Measurements from ENCODE around the gene ZNF385C.

The ZNF385C gene

DNA sequence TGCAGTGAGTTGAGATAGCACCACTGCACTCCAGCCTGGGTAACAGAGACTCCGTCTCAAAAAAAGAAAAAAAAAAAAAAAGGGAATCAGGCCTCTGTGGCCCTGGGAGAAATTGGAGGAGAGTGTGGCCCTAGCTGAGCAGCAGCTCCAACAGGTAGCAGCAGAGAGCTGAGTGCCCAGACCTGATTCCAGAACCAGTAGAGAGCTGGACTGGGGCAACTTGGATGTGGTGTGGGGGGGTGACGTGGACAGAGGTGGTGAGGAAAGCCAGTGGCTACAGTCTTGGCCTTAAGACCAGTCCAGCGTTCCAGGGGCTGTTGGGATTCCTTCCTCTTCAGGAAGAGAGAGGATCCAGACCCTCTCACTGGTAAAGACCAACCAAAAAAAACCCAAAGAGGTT, 26.0 kb upstream of the ZNF385C start:
- no peaks in the 10 kb centered on the region for H3K27me3 ChIP-seq (ENCODE audit: control insufficient read depth in 1 of 2, insufficient read depth in 2 of 2, low read length in 2 of 2)
- H3K4me1 ChIP-seq (ENCODE audit: control insufficient read depth, insufficient read depth, low read length) = peaks cover 28% of the 10 kb centered on the region
- H3K4me3 ChIP-seq (ENCODE audit: low read length in 2 of 2) = no peak overlapping the region
- H3K36me3 ChIP-seq (ENCODE audit: control insufficient read depth in 2 of 2, insufficient read depth in 2 of 2, low read length in 2 of 2) = peaks cover 34 to 35% of the 10 kb centered on the region in 2 donors
- H3K27ac ChIP-seq (ENCODE audit: low read length) = no peak overlapping the region
- no peak overlapping the region for H3K9ac ChIP-seq (ENCODE audit: low read length in 2 of 2)
- no peaks in the 10 kb centered on the region for H3K9me3 ChIP-seq (ENCODE audit: control insufficient read depth in 2 of 2, low read length in 2 of 2)

GRCh38 chr17:42122371-42123303, 24.4 kb upstream of the ZNF385C start, which contains the start of gene HSPB9:
HSPB9 (plus strand) TSS chr17:42122804; CDS start chr17:42122851, 47 bp downstream.
- H3K27me3 ChIP-seq (ENCODE audit: control insufficient read depth in 1 of 2, insufficient read depth in 2 of 2, low read length in 2 of 2) = no peaks in the 10 kb centered on the region
- peak within 1 kb of the TSS in 1 of 2 donors; percentile 21 for H3K9ac ChIP-seq (ENCODE audit: low read length in 2 of 2)
- H3K4me1 ChIP-seq (ENCODE audit: control insufficient read depth, insufficient read depth, low read length) = peaks cover 28% of the 10 kb centered on the region
- peak within 1 kb of the TSS in 1 of 2 donors; percentile 68 for H3K4me3 ChIP-seq (ENCODE audit: low read length in 2 of 2)
- H3K27ac ChIP-seq (ENCODE audit: low read length) = peak within 1 kb of the TSS; percentile 2
- H3K9me3 ChIP-seq (ENCODE audit: control insufficient read depth in 2 of 2, low read length in 2 of 2) = no peaks in the 10 kb centered on the region
- peaks cover 18 to 23% of the 10 kb centered on the region in 2 donors for H3K36me3 ChIP-seq (ENCODE audit: control insufficient read depth in 2 of 2, insufficient read depth in 2 of 2, low read length in 2 of 2)

GRCh38 chr17:42120770-42121769, 22.8 kb upstream of the ZNF385C start, which contains the start of gene KAT2A:
KAT2A (minus strand) TSS chr17:42121367; CDS start chr17:42121304, 63 bp downstream.
- Histone ChIP-seq H3K9me3 (ENCODE audit: control insufficient read depth in 2 of 2, low read length in 2 of 2) (no peaks in the 10 kb centered on the region), H3K36me3 (ENCODE audit: control insufficient read depth in 2 of 2, insufficient read depth in 2 of 2, low read length in 2 of 2) (peaks cover 11 to 21% of the 10 kb centered on the region in 2 donors), H3K4me3 (ENCODE audit: low read length in 2 of 2) (peak within 1 kb of the TSS; percentile 35 to 68), H3K27me3 (ENCODE audit: control insufficient read depth in 1 of 2, insufficient read depth in 2 of 2, low read length in 2 of 2) (no peaks in the 10 kb centered on the region), H3K9ac (ENCODE audit: low read length in 2 of 2) (peak within 1 kb of the TSS; percentile 48 to 58), H3K27ac (ENCODE audit: low read length) (no peak within 1 kb of the TSS), H3K4me1 (ENCODE audit: control insufficient read depth, insufficient read depth, low read length) (peaks cover 34% of the 10 kb centered on the region)

GRCh38 chr17:42120161-42120769, 22.0 kb upstream of the ZNF385C start:
- Histone ChIP-seq H3K27me3 (ENCODE audit: control insufficient read depth in 1 of 2, insufficient read depth in 2 of 2, low read length in 2 of 2) (no peaks in the 10 kb centered on the region), H3K9ac (ENCODE audit: low read length in 2 of 2) (peak overlapping the region; percentile 21 to 48), H3K4me1 (ENCODE audit: control insufficient read depth, insufficient read depth, low read length) (peaks cover 34% of the 10 kb centered on the region), H3K27ac (ENCODE audit: low read length) (no peak overlapping the region), H3K36me3 (ENCODE audit: control insufficient read depth in 2 of 2, insufficient read depth in 2 of 2, low read length in 2 of 2) (peaks cover 5 to 18% of the 10 kb centered on the region in 2 donors), H3K4me3 (ENCODE audit: low read length in 2 of 2) (peak overlapping the region; percentile 35 to 68), H3K9me3 (ENCODE audit: control insufficient read depth in 2 of 2, low read length in 2 of 2) (no peaks in the 10 kb centered on the region)

- Histone ChIP-seq H3K9me3 (ENCODE audit: control insufficient read depth in 2 of 2, low read length in 2 of 2) (no peaks in the 10 kb centered on the region), H3K27ac (ENCODE audit: low read length) (no peak overlapping the region), H3K4me3 (ENCODE audit: low read length in 2 of 2) (no peak overlapping the region), H3K27me3 (ENCODE audit: control insufficient read depth in 1 of 2, insufficient read depth in 2 of 2, low read length in 2 of 2) (no peaks in the 10 kb centered on the region), H3K9ac (ENCODE audit: low read length in 2 of 2) (no peak overlapping the region), H3K4me1 (ENCODE audit: control insufficient read depth, insufficient read depth, low read length) (peaks cover 34% of the 10 kb centered on the region), H3K36me3 (ENCODE audit: control insufficient read depth in 2 of 2, insufficient read depth in 2 of 2, low read length in 2 of 2) (peaks cover 7 to 17% of the 10 kb centered on the region in 2 donors)
Measured at GRCh38 chr17:42119301-42119700, 21.0 kb upstream of the ZNF385C start.

DNA sequence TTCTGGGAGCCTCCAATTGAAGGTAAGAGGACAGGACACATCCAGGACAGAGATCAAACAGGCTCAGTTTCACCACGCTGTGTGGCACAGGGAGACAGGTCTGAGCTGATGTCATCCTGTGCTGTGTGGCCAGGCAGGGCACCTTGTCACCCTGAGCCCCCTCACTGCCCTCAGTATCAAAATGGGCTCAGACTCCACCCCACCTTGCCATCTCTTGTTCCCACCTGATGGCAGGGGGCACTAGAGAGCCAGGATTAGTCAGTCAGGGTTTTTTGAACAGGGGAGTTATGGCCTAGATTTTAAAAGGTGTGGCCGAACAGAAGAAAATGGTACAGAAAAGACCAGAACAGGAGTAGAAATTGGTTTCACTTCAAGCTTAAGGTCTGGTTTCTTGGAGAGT, 20.3 kb upstream of the ZNF385C start:
- Histone ChIP-seq H3K27ac (ENCODE audit: low read length) (no peak overlapping the region), H3K36me3 (ENCODE audit: control insufficient read depth in 2 of 2, insufficient read depth in 2 of 2, low read length in 2 of 2) (peaks cover 8 to 18% of the 10 kb centered on the region in 2 donors), H3K9ac (ENCODE audit: low read length in 2 of 2) (no peak overlapping the region)

DNA sequence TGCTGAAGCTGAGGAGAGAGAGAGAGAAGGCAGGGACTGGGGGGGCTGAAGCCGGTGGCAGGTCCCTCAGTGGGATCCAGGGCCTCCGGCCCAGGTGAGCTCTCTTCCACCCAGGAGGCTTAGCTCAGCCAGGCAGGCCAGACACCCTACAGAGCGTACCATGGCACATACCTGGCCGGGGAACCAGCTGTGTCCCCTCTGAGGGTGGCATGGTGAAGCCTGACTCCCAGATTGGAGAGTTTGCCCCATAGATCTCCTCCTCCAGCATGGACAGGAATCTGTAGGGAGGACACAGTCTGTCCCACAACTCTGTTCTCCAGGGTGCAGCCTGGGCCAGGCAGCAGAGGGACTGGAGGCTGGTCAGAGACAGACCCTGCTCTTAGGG, 19.8 kb upstream of the ZNF385C start:
- Histone ChIP-seq H3K27me3 (ENCODE audit: control insufficient read depth in 1 of 2, insufficient read depth in 2 of 2, low read length in 2 of 2) (no peaks in the 10 kb centered on the region), H3K36me3 (ENCODE audit: control insufficient read depth in 2 of 2, insufficient read depth in 2 of 2, low read length in 2 of 2) (peaks cover 8 to 18% of the 10 kb centered on the region in 2 donors), H3K9me3 (ENCODE audit: control insufficient read depth in 2 of 2, low read length in 2 of 2) (no peaks in the 10 kb centered on the region), H3K9ac (ENCODE audit: low read length in 2 of 2) (no peak overlapping the region), H3K27ac (ENCODE audit: low read length) (no peak overlapping the region), H3K4me1 (ENCODE audit: control insufficient read depth, insufficient read depth, low read length) (peaks cover 35% of the 10 kb centered on the region), H3K4me3 (ENCODE audit: low read length in 2 of 2) (no peak overlapping the region)

More for the DNA sequence above, 20.3 kb upstream of the ZNF385C start:
- H3K4me3 ChIP-seq (ENCODE audit: low read length in 2 of 2) = no peak overlapping the region
- peaks cover 34% of the 10 kb centered on the region for H3K4me1 ChIP-seq (ENCODE audit: control insufficient read depth, insufficient read depth, low read length)
- no peaks in the 10 kb centered on the region for H3K9me3 ChIP-seq (ENCODE audit: control insufficient read depth in 2 of 2, low read length in 2 of 2)
- no peaks in the 10 kb centered on the region for H3K27me3 ChIP-seq (ENCODE audit: control insufficient read depth in 1 of 2, insufficient read depth in 2 of 2, low read length in 2 of 2)

DNA sequence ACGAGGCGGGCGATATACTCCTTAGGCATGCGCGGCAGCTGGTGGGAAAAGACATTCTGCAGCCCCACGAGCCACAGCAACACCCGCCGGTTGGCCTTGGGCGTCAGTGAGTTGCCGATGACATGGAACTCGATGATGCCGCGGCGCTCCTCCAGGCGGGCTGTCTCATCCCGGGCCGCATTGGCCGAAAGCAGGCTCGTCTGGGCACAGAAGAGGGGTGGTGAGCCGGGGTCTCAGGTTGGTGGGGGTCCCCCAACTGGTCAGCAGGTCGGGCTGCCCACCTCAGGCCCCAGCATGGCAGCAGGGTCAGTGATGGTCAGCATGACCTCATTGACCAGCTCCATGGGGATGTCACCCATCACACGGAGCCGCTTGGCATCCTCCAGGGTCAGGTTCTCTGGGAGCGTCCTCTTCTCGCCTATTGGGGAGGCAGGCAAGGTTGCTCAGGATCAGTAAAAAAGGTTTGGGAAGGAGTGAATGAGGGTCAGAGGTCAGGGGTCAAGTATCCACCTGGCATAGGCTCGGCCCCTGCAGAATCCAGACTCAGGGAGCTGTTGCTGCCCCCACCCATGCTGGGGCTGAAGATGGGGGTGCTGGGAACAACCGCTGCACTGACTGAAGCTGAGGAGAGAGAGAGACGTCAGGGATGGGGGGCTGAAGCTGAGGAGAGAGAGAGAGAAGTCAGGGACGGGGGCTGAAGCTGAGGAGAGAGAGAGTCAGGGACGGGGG, 19.3 kb upstream of the ZNF385C start:
- no peak overlapping the region for H3K27ac ChIP-seq (ENCODE audit: low read length)
- H3K9ac ChIP-seq (ENCODE audit: low read length in 2 of 2) = no peak overlapping the region
- H3K4me1 ChIP-seq (ENCODE audit: control insufficient read depth, insufficient read depth, low read length) = peaks cover 35% of the 10 kb centered on the region
- H3K9me3 ChIP-seq (ENCODE audit: control insufficient read depth in 2 of 2, low read length in 2 of 2) = no peaks in the 10 kb centered on the region
- H3K27me3 ChIP-seq (ENCODE audit: control insufficient read depth in 1 of 2, insufficient read depth in 2 of 2, low read length in 2 of 2) = no peaks in the 10 kb centered on the region
- H3K36me3 ChIP-seq (ENCODE audit: control insufficient read depth in 2 of 2, insufficient read depth in 2 of 2, low read length in 2 of 2) = peaks cover 8 to 18% of the 10 kb centered on the region in 2 donors
- no peak overlapping the region for H3K4me3 ChIP-seq (ENCODE audit: low read length in 2 of 2)

GRCh38 chr17:42116705-42117396, 18.6 kb upstream of the ZNF385C start:
- Histone ChIP-seq H3K27me3 (ENCODE audit: control insufficient read depth in 1 of 2, insufficient read depth in 2 of 2, low read length in 2 of 2) (no peaks in the 10 kb centered on the region), H3K9ac (ENCODE audit: low read length in 2 of 2) (no peak overlapping the region), H3K9me3 (ENCODE audit: control insufficient read depth in 2 of 2, low read length in 2 of 2) (no peaks in the 10 kb centered on the region), H3K4me3 (ENCODE audit: low read length in 2 of 2) (no peak overlapping the region), H3K36me3 (ENCODE audit: control insufficient read depth in 2 of 2, insufficient read depth in 2 of 2, low read length in 2 of 2) (peaks cover 8 to 18% of the 10 kb centered on the region in 2 donors), H3K4me1 (ENCODE audit: control insufficient read depth, insufficient read depth, low read length) (peaks cover 34% of the 10 kb centered on the region), H3K27ac (ENCODE audit: low read length) (no peak overlapping the region)

All from stomach smooth muscle (tissue), 2 donors.